PC-3 (cell line): ENCODE results near the gene ZCCHC14. TPM values are rescaled to one million over a fixed set of nuclear protein-coding genes. Genes with fewer than 3 reads are reported as not detected.
A peak's percentile ranks its signal among the peaks of the same experiment; 100 is the strongest.
"Not testable (repeated sequence)": the region's sequence is repeated elsewhere in the genome, so short reads cannot be mapped to it uniquely, and the experiment has no call there.

Source experiments
- ATAC-seq: fragments of 200-7000 bp; cut with Tn5 transposase; 2 replicates; pipeline ENCODE4 v1.9.1; 2020; ENCODE audit warnings: mild to moderate bottlenecking, moderate library complexity
- BruUV-seq: library from RNA; stranded (reverse); fragments of 400-500 nt; replicated peaks from 2 replicates; lab custom pipeline; 2021; lab: Mats Ljungman, UMichigan
- CTCF ChIA-PET: fragments of 300-600 bp; sonication (Branson Sonifier 250); formaldehyde crosslinking; loops from one replicate; lab custom pipeline; 2022; ENCODE audit warnings: antibody characterized with exemption; lab: Charles Lee
- POLR2A ChIA-PET: fragments of 300-600 bp; sonication (Branson Sonifier 250); formaldehyde crosslinking; loops from one replicate; lab custom pipeline; 2022; ENCODE audit warnings: antibody characterized with exemption; ENCODE audit not compliant: unreplicated experiment; lab: Charles Lee
- DNase-seq: peaks from one replicate; pipeline ENCODE4 v3.0.0-alpha.2; 2015
- H2AFZ ChIP-seq: fragments of 300-600 bp; sonication (generic); 2 replicates; pipeline ENCODE4 v1.6.0; 2016; ENCODE audit warnings: antibody characterized with exemption, low read length
- H3F3A ChIP-seq: fragments of 300-600 bp; sonication (generic); one replicate; pipeline ENCODE4 v1.6.0; 2017; ENCODE audit warnings: antibody characterized with exemption, low read length, control low read depth, mild to moderate bottlenecking; ENCODE audit not compliant: unreplicated experiment
- H3K27ac ChIP-seq: fragments of 300-600 bp; sonication (generic); 2 replicates; pipeline ENCODE4 v1.5.1; 2016; ENCODE audit warnings: mild to moderate bottlenecking, low read length
- H3K27me3 ChIP-seq: fragments of 300-600 bp; sonication (generic); 2 replicates; pipeline ENCODE4 v1.6.1; 2016; ENCODE audit warnings: low read length, mixed read lengths
- H3K36me3 ChIP-seq: fragments of 300-600 bp; sonication (generic); 2 replicates; pipeline ENCODE4 v1.6.1; 2016; ENCODE audit warnings: low read depth, mixed run types, low read length, mixed read lengths
- H3K4me1 ChIP-seq: fragments of 300-600 bp; sonication (generic); 2 replicates; pipeline ENCODE4 v1.5.1; 2016; ENCODE audit warnings: low read length; ENCODE audit not compliant: insufficient read depth
- H3K4me2 ChIP-seq: fragments of 300-600 bp; sonication (generic); 2 replicates; pipeline ENCODE4 v1.6.0; 2016; ENCODE audit warnings: low read length
- H3K4me3 ChIP-seq: fragments of 300-600 bp; sonication (generic); 2 replicates; pipeline ENCODE4 v1.5.1; 2016; ENCODE audit warnings: mild to moderate bottlenecking, low read length, mixed read lengths
- H3K79me2 ChIP-seq: fragments of 300-600 bp; sonication (generic); 2 replicates; pipeline ENCODE4 v1.6.1; 2017; ENCODE audit warnings: low read length, mixed read lengths
- H3K9ac ChIP-seq: fragments of 300-600 bp; sonication (generic); 2 replicates; pipeline ENCODE4 v1.6.0; 2016; ENCODE audit warnings: mild to moderate bottlenecking, low read length
- H3K9me2 ChIP-seq: fragments of 300-600 bp; sonication (generic); replicated peaks from 2 replicates; pipeline ENCODE4 v1.6.1; 2016; ENCODE audit warnings: mixed run types, low read length, mixed read lengths
- H3K9me3 ChIP-seq: fragments of 300-600 bp; sonication (generic); 2 replicates; pipeline ENCODE4 v1.6.1; 2016; ENCODE audit warnings: low read length, mixed read lengths
- H4K20me1 ChIP-seq: fragments of 300-600 bp; sonication (generic); 2 replicates; pipeline ENCODE4 v1.6.1; 2016; ENCODE audit warnings: low read length, mixed read lengths
- CTCF ChIP-seq: fragments of 300-600 bp; sonication (generic); conservative IDR thresholded peaks from 2 replicates; pipeline ENCODE4 v1.5.1; 2017; ENCODE audit warnings: antibody characterized with exemption, low read depth, mild to moderate bottlenecking, low read length
- EZH2 ChIP-seq: fragments of 300-600 bp; sonication (generic); IDR thresholded peaks from one replicate; pipeline ENCODE4 v1.6.1; 2017; ENCODE audit warnings: antibody characterized with exemption, mild to moderate bottlenecking, low read length; ENCODE audit not compliant: unreplicated experiment
- EZH2phosphoT487 ChIP-seq: fragments of 300-600 bp; sonication (generic); IDR thresholded peaks from 2 replicates; pipeline ENCODE4 v1.6.1; 2018; ENCODE audit warnings: mild to moderate bottlenecking, antibody characterized with exemption, low read length, borderline replicate concordance
- intact Hi-C: fragments of 100-400 bp; cut with micrococcal nuclease; formaldehyde crosslinking; loops from 2 replicates; pipeline ENCODE4 v1.9.0; 2023
- total RNA-seq: library from RNA; depleted of rRNA; stranded (reverse); fragments of >200 nt; gene quantifications from 2 replicates; pipeline ENCODE4 v1.2.3, GENCODE V29; 2014

The ZCCHC14 gene
- total RNA-seq, 1 experiment from 2014 or later: 5.3 TPM

GRCh38 chr16:87501117-87501516 is 8.3 kb upstream of the ZCCHC14 start:
- Histone ChIP-seq H3K27ac (no peak overlapping the region), H3F3A (no peaks in the 10 kb centered on the region), H3K79me2 (no peaks in the 10 kb centered on the region), H3K4me2 (no peak overlapping the region), H3K36me3 (no peaks in the 10 kb centered on the region), H3K9me2 (no peaks in the 10 kb centered on the region), H3K27me3 (no peaks in the 10 kb centered on the region), H4K20me1 (no peaks in the 10 kb centered on the region), H3K9me3 (no peaks in the 10 kb centered on the region), H3K4me3 (no peak overlapping the region), H3K4me1 (peaks cover 14% of the 10 kb centered on the region), H2AFZ (no peak overlapping the region), H3K9ac (no peak overlapping the region)
- no peak for ATAC-seq
- BruUV-seq: no TSS peak
- TF ChIP-seq CTCF (no peak), EZH2phosphoT487 (no peak), EZH2 (no peak)
- ChIA-PET CTCF (no interaction called here), POLR2A (no interaction called here)
- no peak for DNase-seq
- intact Hi-C loops: no loop called here

GRCh38 chr16:87499189-87499486 is 6.3 kb upstream of the ZCCHC14 start:
- H3K4me3 ChIP-seq: no peak overlapping the region
- no peaks in the 10 kb centered on the region for H3K36me3 ChIP-seq
- no TSS peak for BruUV-seq
- ChIA-PET POLR2A (no interaction called here), CTCF (no interaction called here)
- H2AFZ ChIP-seq: no peak overlapping the region
- DNase-seq (peak; percentile 76), ATAC-seq (peak; percentile 84)
- H4K20me1 ChIP-seq: no peaks in the 10 kb centered on the region
- intact Hi-C loops: no loop called here
- no peak overlapping the region for H3K9ac ChIP-seq
- no peaks in the 10 kb centered on the region for H3F3A ChIP-seq
- no peaks in the 10 kb centered on the region for H3K27me3 ChIP-seq
- H3K9me3 ChIP-seq: no peaks in the 10 kb centered on the region
- H3K79me2 ChIP-seq: no peaks in the 10 kb centered on the region
- H3K27ac ChIP-seq: no peak overlapping the region
- H3K4me2 ChIP-seq: peak overlapping the region; percentile 25; the same call in 1 of the 2 replicates
- H3K9me2 ChIP-seq: no peaks in the 10 kb centered on the region
- TF ChIP-seq EZH2phosphoT487 (no peak), EZH2 (no peak), CTCF (no peak)
- peaks cover 14% of the 10 kb centered on the region for H3K4me1 ChIP-seq

- peaks cover 14% of the 10 kb centered on the region for H3K4me1 ChIP-seq
- H3F3A ChIP-seq: no peaks in the 10 kb centered on the region
- H3K27ac ChIP-seq: no peak overlapping the region
- ChIA-PET CTCF (no interaction called here), POLR2A (no interaction called here)
- H3K9me2 ChIP-seq: no peaks in the 10 kb centered on the region
- H2AFZ ChIP-seq: no peak overlapping the region
- H4K20me1 ChIP-seq: no peaks in the 10 kb centered on the region
- no peak for ATAC-seq
- H3K4me2 ChIP-seq: no peak overlapping the region
- intact Hi-C loops: no loop called here
- TF ChIP-seq EZH2phosphoT487: no peak
- TF ChIP-seq CTCF: no peak
- BruUV-seq: no TSS peak
- H3K36me3 ChIP-seq: no peaks in the 10 kb centered on the region
- H3K27me3 ChIP-seq: no peaks in the 10 kb centered on the region
- H3K9ac ChIP-seq: no peak overlapping the region
- no peak overlapping the region for H3K4me3 ChIP-seq
- no peak for DNase-seq
- H3K79me2 ChIP-seq: no peaks in the 10 kb centered on the region
- no peaks in the 10 kb centered on the region for H3K9me3 ChIP-seq
These were observed 5.7 kb upstream of the ZCCHC14 start for GRCh38 chr16:87498324-87499188.

- H3K36me3 ChIP-seq, intact Hi-C loops, ATAC-seq, H3K9me3 ChIP-seq, H3F3A ChIP-seq, POLR2A ChIA-PET, H3K9me2 ChIP-seq, BruUV-seq, CTCF ChIA-PET, H3K9ac ChIP-seq, H3K4me2 ChIP-seq, H4K20me1 ChIP-seq, H3K79me2 ChIP-seq, H3K4me3 ChIP-seq, H3K27ac ChIP-seq, DNase-seq, H3K27me3 ChIP-seq, H2AFZ ChIP-seq: not testable (repeated sequence)
- H3K4me1 ChIP-seq: peaks cover 14% of the 10 kb centered on the region
These were observed 5.0 kb upstream of the ZCCHC14 start for GRCh38 chr16:87497767-87498290.
